NCI-H187 treated with DMSO at 0.1 percent for 48 hours (cell line): ENCODE results near the gene LANCL1.
"Not testable (repeated sequence)": the region's sequence is repeated elsewhere in the genome, so short reads cannot be mapped to it uniquely, and the experiment has no call there.

Source experiments
- DNase-seq: peaks from one replicate; lab custom pipeline; 2025; lab: John Stamatoyannopoulos, UW

LANCL1 gene

GRCh38 chr2:210459880-210460279 lies 16.7 kb downstream of the LANCL1 start:
- no peak for DNase-seq

GRCh38 chr2:210459407-210459806 lies 17.2 kb downstream of the LANCL1 start:
- no peak for DNase-seq

- no peak for DNase-seq
Measured at GRCh38 chr2:210458395-210458794, 18.2 kb downstream of the LANCL1 start.

GRCh38 chr2:210456571-210456970 lies 20.0 kb downstream of the LANCL1 start:
- no peak for DNase-seq

- no peak for DNase-seq
Measured at GRCh38 chr2:210454336-210454735, 22.2 kb downstream of the LANCL1 start.

GRCh38 chr2:210452194-210452593 lies 24.4 kb downstream of the LANCL1 start:
- no peak for DNase-seq

- DNase-seq = not testable (repeated sequence)
Measured at GRCh38 chr2:210450942-210451341, 25.6 kb downstream of the LANCL1 start.

- no peak for DNase-seq
Measured at GRCh38 chr2:210445732-210446131, 30.8 kb downstream of the LANCL1 start.

GRCh38 chr2:210445116-210445707 lies 31.3 kb downstream of the LANCL1 start:
- no peak for DNase-seq

GRCh38 chr2:210443527-210443926 lies 33.0 kb downstream of the LANCL1 start:
- no peak for DNase-seq

GRCh38 chr2:210442878-210443277 lies 33.7 kb downstream of the LANCL1 start:
- DNase-seq = no peak

- no peak for DNase-seq
Measured at GRCh38 chr2:210442457-210442856, 34.1 kb downstream of the LANCL1 start.

- peak; percentile 19 for DNase-seq
Measured at GRCh38 chr2:210440206-210440605, 36.4 kb downstream of the LANCL1 start.

- no peak for DNase-seq
Measured at GRCh38 chr2:210435439-210435838, 41.1 kb downstream of the LANCL1 start.

- DNase-seq = no peak
Measured at GRCh38 chr2:210432633-210433032, 43.9 kb downstream of the LANCL1 start.

- DNase-seq = no peak
Measured at GRCh38 chr2:210429403-210430137, 47.0 kb downstream of the LANCL1 start.

GRCh38 chr2:210428393-210429179 lies 48.0 kb downstream of the LANCL1 start:
- DNase-seq = no peak

GRCh38 chr2:210427309-210427708 lies 49.2 kb downstream of the LANCL1 start:
- DNase-seq = not testable (repeated sequence)

- no peak for DNase-seq
Measured at GRCh38 chr2:210422366-210422765, 54.2 kb downstream of the LANCL1 start.

- no peak for DNase-seq
Measured at GRCh38 chr2:210421916-210422315, 54.6 kb downstream of the LANCL1 start.

- DNase-seq = no peak
Measured at GRCh38 chr2:210412660-210413059, 63.9 kb downstream of the LANCL1 start.

GRCh38 chr2:210410542-210410941 lies 66.0 kb downstream of the LANCL1 start:
- DNase-seq = no peak

GRCh38 chr2:210399440-210400041 lies 77.0 kb downstream of the LANCL1 start:
- DNase-seq = no peak
